ENCODE measurements around the gene RAD23A.
"Not testable (repeated sequence)": the region's sequence is repeated elsewhere in the genome, so short reads cannot be mapped to it uniquely, and the experiment has no call there.

Gene RAD23A

GRCh38 chr19:12937927-12938778 is 7.5 kb upstream of the RAD23A start, which contains the start of gene CALR:
Gene CALR (plus strand): TSS chr19:12938609. CDS start chr19:12938680, 71 bp downstream.
- ATAC-seq: peak; percentile 92
- peak; percentile 99 for DNase-seq

GRCh38 chr19:12938779-12939601 is 6.7 kb upstream of the RAD23A start:
- DNase-seq (peak; percentile 43), ATAC-seq (no peak)

GRCh38 chr19:12939975-12940423 is 5.7 kb upstream of the RAD23A start:
- no peak for DNase-seq
- no peak for ATAC-seq

GRCh38 chr19:12940897-12941296 is 4.8 kb upstream of the RAD23A start:
- ATAC-seq (no peak), DNase-seq (no peak)

- DNase-seq (no peak), ATAC-seq (no peak)
These were observed 2.1 kb upstream of the RAD23A start for GRCh38 chr19:12943437-12944044.

GRCh38 chr19:12944104-12944674 is 1.5 kb upstream of the RAD23A start:
- ATAC-seq (no peak), DNase-seq (no peak)

- DNase-seq: peak; percentile 70
- peak; percentile 63 for ATAC-seq
These were observed 545 bp downstream of the RAD23A start for GRCh38 chr19:12946092-12946721.

GRCh38 chr19:12946731-12947496 is 1.3 kb downstream of the RAD23A start:
- ATAC-seq: no peak
- no peak for DNase-seq

- ATAC-seq: no peak
- DNase-seq: no peak
These were observed 2.3 kb downstream of the RAD23A start for GRCh38 chr19:12947702-12948611.

- DNase-seq (no peak), ATAC-seq (no peak)
These were observed 3.1 kb downstream of the RAD23A start for GRCh38 chr19:12948612-12949362.

GRCh38 chr19:12949363-12950283 is 4.0 kb downstream of the RAD23A start:
- ATAC-seq (no peak), DNase-seq (no peak)

GRCh38 chr19:12952050-12952449 is 6.4 kb downstream of the RAD23A start:
- not testable (repeated sequence) for ATAC-seq, DNase-seq

GRCh38 chr19:12952488-12953137 is 7.0 kb downstream of the RAD23A start:
- DNase-seq: no peak

GRCh38 chr19:12953138-12953798 is 7.6 kb downstream of the RAD23A start:
- ATAC-seq (no peak), DNase-seq (no peak)

More at GRCh38 chr19:12952488-12953137, 7.0 kb downstream of the RAD23A start:
- no peak for ATAC-seq

GRCh38 chr19:12953799-12954611 is 8.3 kb downstream of the RAD23A start:
- no peak for DNase-seq
- ATAC-seq: peak; percentile 25

GRCh38 chr19:12954612-12954962 is 8.9 kb downstream of the RAD23A start:
- no peak for ATAC-seq
- no peak for DNase-seq

Measured in stimulated activated naive CD8-positive, alpha-beta T cell treated with anti-CD3 and anti-CD28 coated beads, Interleukin-15, Interleukin-2, amounts not matched to agents 100 U/mL and 50 U/mL, for 24 hours (primary cell).